ENCODE results near the gene SREBF2.

- TF ChIP-seq CTCF (IDR thresholded peaks at IDR 0.05) (no peak), POLR2AphosphoS5 (IDR thresholded peaks at IDR 0.05) (no peak), POLR2A (IDR thresholded peaks at IDR 0.05) (no peak)
These were observed 115.2 kb downstream of the SREBF2 start for GRCh38 chr22:41948142-41948541.

Data from upper lobe of left lung (tissue), 4 donors.